Loucy (cell line): ENCODE data around the gene TXNDC16.

Experiments used
- H2AFZ ChIP-seq: fragments of 200-600 bp; sonication (generic); 2 replicates; pipeline ENCODE4 v1.6.0; 2016; ENCODE audit warnings: antibody characterized with exemption, mild to moderate bottlenecking, low read length, moderate library complexity
- H3F3A ChIP-seq: fragments of 200-600 bp; 2 replicates; pipeline ENCODE4 v1.6.0; 2016; ENCODE audit warnings: antibody characterized with exemption, low read depth, mild to moderate bottlenecking
- H3K27me3 ChIP-seq: fragments of 200-600 bp; sonication (generic); 2 replicates; pipeline ENCODE4 v1.6.1; 2014; ENCODE audit warnings: low read length, mild to moderate bottlenecking; ENCODE audit not compliant: insufficient read depth, poor library complexity, severe bottlenecking
- H3K36me3 ChIP-seq: fragments of 200-600 bp; sonication (generic); 2 replicates; pipeline ENCODE4 v1.6.1; 2016; ENCODE audit warnings: low read length; ENCODE audit not compliant: insufficient read depth
- H3K4me1 ChIP-seq: fragments of 200-600 bp; sonication (generic); 2 replicates; pipeline ENCODE4 v1.5.1; 2014; ENCODE audit warnings: low read length, mild to moderate bottlenecking; ENCODE audit not compliant: insufficient read depth, poor library complexity, severe bottlenecking
- H3K4me2 ChIP-seq: fragments of 200-600 bp; sonication (generic); 2 replicates; pipeline ENCODE4 v1.6.0; 2014; ENCODE audit warnings: antibody characterized with exemption, low read length, low read depth, mild to moderate bottlenecking; ENCODE audit not compliant: poor library complexity, severe bottlenecking
- H3K4me3 ChIP-seq: fragments of 200-600 bp; sonication (generic); 2 replicates; pipeline ENCODE4 v1.5.1; 2014; ENCODE audit warnings: low read length, mild to moderate bottlenecking, mixed read lengths; ENCODE audit not compliant: poor library complexity, severe bottlenecking
- H3K79me2 ChIP-seq: fragments of 200-600 bp; sonication (generic); 2 replicates; pipeline ENCODE4 v1.6.1; 2014; ENCODE audit warnings: low read length; ENCODE audit not compliant: insufficient read depth
- H3K9ac ChIP-seq: fragments of 200-600 bp; sonication (generic); 2 replicates; pipeline ENCODE4 v1.6.0; 2014; ENCODE audit warnings: mild to moderate bottlenecking, low read depth, low read length, moderate library complexity; ENCODE audit not compliant: poor library complexity, severe bottlenecking
- H3K9me2 ChIP-seq: fragments of 200-600 bp; sonication (generic); replicated peaks from 2 replicates; pipeline ENCODE4 v1.6.1; 2016; ENCODE audit warnings: low read depth, low read length, mixed read lengths
- H3K9me3 ChIP-seq: fragments of 200-600 bp; sonication (generic); 2 replicates; pipeline ENCODE4 v1.6.1; 2014; ENCODE audit warnings: mild to moderate bottlenecking, antibody characterized with exemption, low read length, low read depth; ENCODE audit not compliant: insufficient read depth
- H4K20me1 ChIP-seq: fragments of 200-600 bp; sonication (generic); 2 replicates; pipeline ENCODE4 v1.6.0; 2014; ENCODE audit warnings: antibody characterized with exemption, low read length, mild to moderate bottlenecking; ENCODE audit not compliant: insufficient read depth, poor library complexity, severe bottlenecking
- CTCF ChIP-seq: fragments of 200-600 bp; sonication (generic); conservative IDR thresholded peaks from 2 replicates; pipeline ENCODE4 v1.5.1; 2014; ENCODE audit warnings: mild to moderate bottlenecking, antibody characterized with exemption, low read length
- EZH2phosphoT487 ChIP-seq: fragments of 200-600 bp; IDR thresholded peaks from 2 replicates; pipeline ENCODE4 v1.6.1; 2018; ENCODE audit warnings: antibody characterized with exemption, mild to moderate bottlenecking, moderate library complexity, borderline replicate concordance

The TXNDC16 gene

GRCh38 chr14:52405314-52405713 lies 147.0 kb downstream of the TXNDC16 start:
- no peak overlapping the region for H2AFZ ChIP-seq
- no peaks in the 10 kb centered on the region for H3F3A ChIP-seq
- H3K4me2 ChIP-seq, result no peak overlapping the region
- H4K20me1 ChIP-seq, result no peaks in the 10 kb centered on the region
- no peaks in the 10 kb centered on the region for H3K9me3 ChIP-seq
- no peak for TF ChIP-seq CTCF
- no peak for TF ChIP-seq EZH2phosphoT487
- H3K9me2 ChIP-seq, result no peaks in the 10 kb centered on the region
- H3K79me2 ChIP-seq, result no peaks in the 10 kb centered on the region
- H3K36me3 ChIP-seq, result no peaks in the 10 kb centered on the region
- H3K9ac ChIP-seq, result no peak overlapping the region
- H3K27me3 ChIP-seq, result no peaks in the 10 kb centered on the region
- peaks cover 28% of the 10 kb centered on the region for H3K4me1 ChIP-seq
- H3K4me3 ChIP-seq, result no peak overlapping the region

GRCh38 chr14:52402812-52403526 lies 149.3 kb downstream of the TXNDC16 start:
- no peak overlapping the region for H3K4me3 ChIP-seq
- no peaks in the 10 kb centered on the region for H3K9me2 ChIP-seq
- TF ChIP-seq EZH2phosphoT487, result no peak
- TF ChIP-seq CTCF, result no peak
- no peak overlapping the region for H3K9ac ChIP-seq
- peaks cover 35% of the 10 kb centered on the region for H3K4me1 ChIP-seq
- H2AFZ ChIP-seq, result no peak overlapping the region
- no peaks in the 10 kb centered on the region for H3K79me2 ChIP-seq
- no peaks in the 10 kb centered on the region for H3F3A ChIP-seq
- H3K27me3 ChIP-seq, result no peaks in the 10 kb centered on the region
- no peaks in the 10 kb centered on the region for H3K9me3 ChIP-seq
- no peak overlapping the region for H3K4me2 ChIP-seq
- no peaks in the 10 kb centered on the region for H4K20me1 ChIP-seq
- H3K36me3 ChIP-seq, result no peaks in the 10 kb centered on the region

GRCh38 chr14:52400846-52401245 lies 151.5 kb downstream of the TXNDC16 start:
- H3K4me2 ChIP-seq, result peak overlapping the region; percentile 52
- TF ChIP-seq EZH2phosphoT487 (no peak), CTCF (peak; percentile 10; the same call in 1 of the 2 replicates)
- H3K4me3 ChIP-seq, result peak overlapping the region; percentile 9
- H3K4me1 ChIP-seq, result peaks cover 35% of the 10 kb centered on the region
- no peaks in the 10 kb centered on the region for H4K20me1 ChIP-seq
- H3K9me2 ChIP-seq, result no peaks in the 10 kb centered on the region
- no peaks in the 10 kb centered on the region for H3K36me3 ChIP-seq
- no peak overlapping the region for H2AFZ ChIP-seq
- no peaks in the 10 kb centered on the region for H3K9me3 ChIP-seq
- no peaks in the 10 kb centered on the region for H3K27me3 ChIP-seq
- no peaks in the 10 kb centered on the region for H3K79me2 ChIP-seq
- no peaks in the 10 kb centered on the region for H3F3A ChIP-seq
- H3K9ac ChIP-seq, result no peak overlapping the region
